HL-60 (cell line): ENCODE data around the gene CYB5RL.

ENCODE experiments used
- DNase-seq, 2 experiments: peaks; one replicate each; pipeline ENCODE4 v3.0.0-alpha.2; 2010 to 2020; ENCODE audit warnings: low read depth in 1 of 2, low spot score in 1 of 2
- H3K27ac ChIP-seq: fragments of 250-450 bp; sonication (Bioruptor Pico); replicated peaks from 2 replicates; pipeline ENCODE4 v1.5.1; 2020; ENCODE audit warnings: mild to moderate bottlenecking, moderate library complexity
- H3K27me3 ChIP-seq: fragments of 250-450 bp; sonication (Bioruptor Pico); 2 replicates; pipeline ENCODE4 v1.5.1; 2021; ENCODE audit warnings: mild to moderate bottlenecking, moderate library complexity; ENCODE audit not compliant: insufficient read depth, poor library complexity, severe bottlenecking
- H3K4me3 ChIP-seq: replicated peaks from 2 replicates; pipeline ENCODE4 v1.5.1; 2011; ENCODE audit warnings: mild to moderate bottlenecking, control low read depth, low read length; ENCODE audit not compliant: insufficient read depth
- CTCF ChIP-seq: IDR thresholded peaks from one replicate; pipeline ENCODE4 v1.5.1; 2011; ENCODE audit warnings: low read length, control low read depth, inconsistent platforms; ENCODE audit not compliant: insufficient read depth
- GABPA ChIP-seq: IDR thresholded peaks from 2 replicates; pipeline ENCODE4 v1.6.1; 2012; ENCODE audit warnings: low read depth
- POLR2AphosphoS5 ChIP-seq: IDR thresholded peaks from 2 replicates; pipeline ENCODE4 v1.6.1; 2012; ENCODE audit warnings: low read depth
- SPI1 ChIP-seq: IDR thresholded peaks from 2 replicates; pipeline ENCODE4 v1.6.1; 2012; ENCODE audit warnings: low read depth, mild to moderate bottlenecking, borderline replicate concordance
- TF ChIP-seq, protein P1 (sequence below): IDR thresholded peaks from 2 replicates; pipeline ENCODE4 v1.6.1; 2012; ENCODE audit warnings: low read depth; ENCODE audit not compliant: insufficient replicate concordance

The CYB5RL gene

DNA sequence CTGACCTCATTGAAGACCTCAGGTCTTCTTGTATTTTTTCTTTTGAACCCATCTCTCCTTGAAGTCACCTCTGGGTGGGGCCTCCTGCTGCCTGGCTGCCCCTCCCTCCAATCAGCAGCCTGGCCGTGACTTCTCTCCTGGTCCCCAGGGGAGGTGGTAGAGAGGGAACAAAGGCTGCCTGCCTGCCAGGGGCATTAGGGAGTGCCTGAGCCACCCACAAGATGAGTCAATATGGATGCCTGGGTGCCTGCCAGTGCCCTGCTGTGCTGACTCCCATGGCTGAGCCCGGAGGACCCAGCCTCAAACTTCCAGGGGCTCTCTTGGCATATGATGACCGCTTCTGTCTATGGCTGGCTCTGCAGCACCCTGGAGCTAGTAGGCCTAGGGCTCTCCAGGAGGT is 41.8 kb downstream of the CYB5RL start:
- TF ChIP-seq CTCF (no peak), GABPA (no peak), SPI1 (no peak), POLR2AphosphoS5 (no peak)
- TF ChIP-seq, protein P1, sequence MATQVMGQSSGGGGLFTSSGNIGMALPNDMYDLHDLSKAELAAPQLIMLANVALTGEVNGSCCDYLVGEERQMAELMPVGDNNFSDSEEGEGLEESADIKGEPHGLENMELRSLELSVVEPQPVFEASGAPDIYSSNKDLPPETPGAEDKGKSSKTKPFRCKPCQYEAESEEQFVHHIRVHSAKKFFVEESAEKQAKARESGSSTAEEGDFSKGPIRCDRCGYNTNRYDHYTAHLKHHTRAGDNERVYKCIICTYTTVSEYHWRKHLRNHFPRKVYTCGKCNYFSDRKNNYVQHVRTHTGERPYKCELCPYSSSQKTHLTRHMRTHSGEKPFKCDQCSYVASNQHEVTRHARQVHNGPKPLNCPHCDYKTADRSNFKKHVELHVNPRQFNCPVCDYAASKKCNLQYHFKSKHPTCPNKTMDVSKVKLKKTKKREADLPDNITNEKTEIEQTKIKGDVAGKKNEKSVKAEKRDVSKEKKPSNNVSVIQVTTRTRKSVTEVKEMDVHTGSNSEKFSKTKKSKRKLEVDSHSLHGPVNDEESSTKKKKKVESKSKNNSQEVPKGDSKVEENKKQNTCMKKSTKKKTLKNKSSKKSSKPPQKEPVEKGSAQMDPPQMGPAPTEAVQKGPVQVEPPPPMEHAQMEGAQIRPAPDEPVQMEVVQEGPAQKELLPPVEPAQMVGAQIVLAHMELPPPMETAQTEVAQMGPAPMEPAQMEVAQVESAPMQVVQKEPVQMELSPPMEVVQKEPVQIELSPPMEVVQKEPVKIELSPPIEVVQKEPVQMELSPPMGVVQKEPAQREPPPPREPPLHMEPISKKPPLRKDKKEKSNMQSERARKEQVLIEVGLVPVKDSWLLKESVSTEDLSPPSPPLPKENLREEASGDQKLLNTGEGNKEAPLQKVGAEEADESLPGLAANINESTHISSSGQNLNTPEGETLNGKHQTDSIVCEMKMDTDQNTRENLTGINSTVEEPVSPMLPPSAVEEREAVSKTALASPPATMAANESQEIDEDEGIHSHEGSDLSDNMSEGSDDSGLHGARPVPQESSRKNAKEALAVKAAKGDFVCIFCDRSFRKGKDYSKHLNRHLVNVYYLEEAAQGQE, result no peak
- H3K27ac ChIP-seq, result no peak overlapping the region
- H3K27me3 ChIP-seq, result no peaks in the 10 kb centered on the region
- no peak for DNase-seq
- H3K4me3 ChIP-seq, result no peak overlapping the region

GRCh38 chr1:54157401-54157800 is 42.4 kb downstream of the CYB5RL start:
- Histone ChIP-seq H3K27ac (no peak overlapping the region), H3K27me3 (no peaks in the 10 kb centered on the region), H3K4me3 (no peak overlapping the region)
- TF ChIP-seq SPI1, result no peak
- no peak for TF ChIP-seq POLR2AphosphoS5
- TF ChIP-seq, protein P1, result no peak
- no peak for TF ChIP-seq GABPA
- no peak for TF ChIP-seq CTCF
- no peak for DNase-seq

DNA sequence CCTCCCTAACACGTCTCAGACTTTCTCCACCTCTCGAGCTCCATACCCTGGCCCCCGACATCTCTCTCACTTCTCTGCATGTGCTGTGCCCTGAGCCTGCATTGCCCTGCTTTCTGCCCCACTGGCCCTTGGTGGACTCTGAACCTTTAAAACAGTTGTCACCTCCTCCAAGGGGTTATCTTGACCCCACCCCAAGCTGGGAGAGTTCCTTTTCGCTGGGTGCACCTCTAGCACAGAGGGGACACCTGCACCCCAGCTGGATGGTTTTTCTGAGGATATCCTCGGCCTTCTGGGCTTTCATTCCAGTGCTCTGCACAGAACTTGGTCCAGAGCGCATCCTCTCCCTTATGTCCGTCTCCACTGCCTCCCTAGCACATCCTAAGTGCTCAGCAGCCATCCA is 42.8 kb downstream of the CYB5RL start:
- Histone ChIP-seq H3K27me3 (no peaks in the 10 kb centered on the region), H3K4me3 (no peak overlapping the region), H3K27ac (no peak overlapping the region)
- DNase-seq, result no peak
- TF ChIP-seq POLR2AphosphoS5 (no peak), GABPA (no peak), SPI1 (no peak), CTCF (no peak)
- TF ChIP-seq, protein P1, result no peak
